GM18511 (cell line): ENCODE data around the gene TUBGCP2.
"Not testable (repeated sequence)": the region's sequence is repeated elsewhere in the genome, so short reads cannot be mapped to it uniquely, and the experiment has no call there.

Source experiments
- ATAC-seq: cut with Tn5 transposase; IDR thresholded peaks from one replicate; pipeline ENCODE4 v1.9.1; 2021; ENCODE audit warnings: mild to moderate bottlenecking, moderate library complexity; ENCODE audit not compliant: unreplicated experiment

TUBGCP2 gene

DNA sequence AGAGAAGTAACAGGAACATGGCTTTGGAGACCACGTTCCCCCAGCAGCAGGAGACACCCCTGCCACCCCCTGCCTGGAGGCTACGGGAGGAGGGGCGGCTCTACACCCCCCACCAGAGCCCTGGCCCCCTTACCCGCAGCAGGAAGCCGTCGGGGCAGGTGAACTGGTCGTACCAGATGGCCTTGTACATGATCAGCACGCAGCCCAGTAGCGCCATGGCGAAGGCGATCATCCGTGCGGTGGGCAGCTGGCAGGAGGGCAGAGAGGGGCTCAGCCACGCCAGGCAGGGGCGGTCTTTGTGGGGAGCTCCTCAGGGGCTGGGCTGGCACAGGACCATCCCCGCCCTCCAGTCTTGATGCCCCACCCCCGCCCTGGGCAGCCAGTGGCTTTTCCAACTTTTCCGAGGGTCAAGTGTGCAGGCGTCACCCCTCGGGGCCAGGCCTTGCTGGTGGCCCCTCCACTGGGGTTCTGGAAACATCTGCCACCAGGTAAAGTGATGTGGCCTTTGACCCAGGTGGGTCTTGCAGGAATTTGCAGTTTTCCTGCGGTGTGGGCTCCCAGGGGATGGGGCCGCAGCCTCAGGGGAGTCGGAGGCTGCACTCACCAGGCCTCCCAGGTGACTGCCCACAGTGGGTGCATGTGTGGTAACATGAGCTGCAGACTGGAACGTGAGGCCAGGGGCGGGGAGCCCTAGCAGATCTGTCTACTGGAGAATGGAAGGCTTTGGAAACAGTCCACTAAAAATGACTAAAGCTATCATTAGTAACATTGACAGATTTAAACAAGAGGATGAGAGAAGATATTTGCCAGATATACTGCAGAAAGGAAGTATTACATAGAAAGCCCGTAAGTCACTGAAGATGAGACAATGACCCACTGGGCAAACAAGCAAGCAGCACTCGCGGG, 18.3 kb upstream of the TUBGCP2 start:
- ATAC-seq: no peak

DNA sequence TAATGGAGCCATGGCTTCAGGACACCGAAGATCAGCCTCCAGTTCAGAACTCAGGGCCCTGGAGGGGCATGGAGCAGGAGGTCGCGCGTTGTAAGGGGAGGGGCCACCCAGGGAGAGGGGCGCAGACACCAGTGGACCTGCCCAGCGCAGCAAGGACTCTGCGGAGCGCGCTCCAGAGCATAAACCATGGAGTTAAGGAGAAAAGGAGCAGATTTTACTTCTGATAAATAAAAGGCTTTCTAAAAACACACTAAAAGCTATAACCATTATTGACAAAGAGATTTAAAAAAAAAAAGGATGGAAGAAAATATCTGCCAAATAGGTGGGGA, 17.5 kb upstream of the TUBGCP2 start:
- no peak for ATAC-seq

DNA sequence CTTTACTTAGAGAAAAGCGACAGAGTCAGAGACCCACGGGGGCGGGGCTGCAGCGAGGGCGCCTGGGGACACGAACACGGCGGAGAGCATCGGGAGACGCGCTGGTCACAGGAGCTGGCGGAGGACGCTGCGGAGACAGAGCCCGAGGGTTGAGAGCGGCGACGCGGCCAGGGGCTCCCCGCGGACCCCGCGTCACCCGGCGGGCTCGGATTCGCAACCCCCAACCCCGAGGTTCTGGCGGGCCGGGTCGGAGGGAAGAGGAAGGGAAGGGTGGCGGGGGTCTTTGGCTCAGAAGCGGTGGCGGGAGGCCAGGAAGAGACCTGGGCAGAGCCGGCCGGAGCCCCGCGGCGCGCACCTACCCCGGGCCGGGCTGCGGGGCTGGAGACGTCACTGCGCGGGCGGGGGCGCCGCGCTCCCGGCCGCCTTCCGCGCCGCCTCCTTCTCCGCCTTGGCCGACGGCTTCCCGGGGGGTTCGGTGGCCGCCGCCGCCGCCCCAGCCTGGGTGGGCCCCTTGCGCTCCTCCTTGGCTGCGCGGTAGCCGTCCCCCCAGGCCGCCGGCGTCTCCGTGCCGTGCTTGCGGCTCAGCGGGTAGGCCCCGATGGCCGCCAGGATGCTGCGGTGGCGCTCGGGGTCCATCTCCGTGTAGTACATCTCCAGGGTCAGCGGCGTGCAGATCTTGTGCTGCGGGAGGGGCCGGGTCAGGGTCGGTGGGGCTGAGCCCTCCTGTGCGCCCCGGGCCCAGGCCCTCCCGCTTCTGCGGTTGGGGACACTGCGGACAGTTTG, 17.0 kb upstream of the TUBGCP2 start:
- ATAC-seq: no peak

DNA sequence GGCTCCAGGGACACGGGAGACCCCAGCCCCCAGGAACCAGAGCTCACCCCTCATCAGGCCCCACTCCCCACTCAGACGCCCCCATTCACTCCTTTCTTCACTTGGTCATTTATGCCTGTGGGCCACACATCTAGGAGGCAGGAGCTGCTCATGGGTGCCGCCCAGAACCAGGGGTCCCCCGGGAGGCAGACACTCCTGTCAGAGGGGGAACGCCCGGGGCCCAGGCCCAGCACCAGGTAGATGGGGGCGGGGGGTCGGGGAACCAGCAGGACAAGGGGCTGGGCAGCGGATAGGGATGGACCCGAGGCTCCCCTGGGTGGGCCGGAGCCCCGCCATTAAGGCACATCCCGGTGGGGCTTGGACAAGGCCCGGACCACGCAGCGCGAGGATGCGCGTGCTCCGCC, 16.2 kb upstream of the TUBGCP2 start:
- no peak for ATAC-seq

DNA sequence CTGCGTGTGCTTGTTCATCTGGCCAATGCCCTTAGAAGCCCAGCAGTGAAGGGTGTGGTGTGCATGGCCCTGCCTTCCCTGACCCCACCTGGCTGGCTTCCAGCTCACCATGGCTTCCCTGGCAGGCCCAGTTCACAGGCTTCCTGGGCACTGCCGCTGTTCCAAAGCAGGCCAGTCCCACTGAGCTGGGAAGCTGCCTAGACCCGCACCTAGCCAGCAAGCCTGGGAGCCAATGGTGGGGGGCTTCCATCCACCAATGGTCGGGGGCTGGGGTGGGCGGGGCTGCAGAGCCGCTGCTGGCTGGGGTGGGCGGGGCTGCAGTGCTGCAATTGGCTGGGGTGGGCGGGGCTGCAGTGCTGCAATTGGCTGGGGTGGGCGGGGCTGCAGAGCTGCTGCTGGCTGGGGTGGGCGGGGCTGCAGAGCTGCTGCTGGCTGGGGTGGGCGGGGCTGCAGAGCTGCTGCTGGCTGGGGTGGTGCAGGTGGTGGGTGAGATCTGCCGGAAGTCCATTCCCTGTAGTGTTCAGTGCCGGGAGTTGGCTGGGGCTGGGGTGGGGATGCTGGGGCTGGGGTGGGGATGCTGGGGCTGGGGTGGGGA, 15.6 kb upstream of the TUBGCP2 start:
- ATAC-seq: peak; percentile 49

DNA sequence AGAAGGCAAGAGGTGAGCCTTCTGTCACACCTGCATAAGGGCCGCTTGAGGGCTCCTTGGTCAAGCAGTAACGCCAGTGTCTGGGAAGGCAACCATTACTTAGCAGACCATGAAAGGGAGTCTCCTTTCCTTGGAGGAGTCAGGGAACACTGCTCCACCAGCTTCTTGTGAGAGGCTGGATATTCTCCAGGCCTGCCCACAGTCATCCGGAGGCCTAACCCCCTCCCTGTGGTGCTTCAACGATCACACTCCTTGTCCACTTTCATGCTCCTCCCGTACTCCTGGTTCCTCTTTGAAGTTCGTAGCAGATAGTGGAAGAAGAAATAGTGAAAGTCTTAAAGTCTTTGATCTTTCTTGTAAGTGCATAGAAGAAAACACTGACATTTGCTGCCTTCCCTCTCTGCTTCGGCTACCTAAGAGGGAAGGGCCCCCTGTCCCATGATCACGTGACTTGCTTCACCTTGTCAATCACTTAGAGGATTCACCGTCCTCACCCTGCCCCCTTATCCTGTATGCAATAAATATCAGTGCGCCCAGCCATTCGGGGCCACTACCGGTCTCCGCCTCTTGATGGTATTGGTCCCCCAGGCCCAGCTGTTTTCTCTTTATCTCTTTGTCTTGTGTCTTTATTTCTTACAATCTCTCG, 13.5 kb upstream of the TUBGCP2 start:
- ATAC-seq: not testable (repeated sequence)

DNA sequence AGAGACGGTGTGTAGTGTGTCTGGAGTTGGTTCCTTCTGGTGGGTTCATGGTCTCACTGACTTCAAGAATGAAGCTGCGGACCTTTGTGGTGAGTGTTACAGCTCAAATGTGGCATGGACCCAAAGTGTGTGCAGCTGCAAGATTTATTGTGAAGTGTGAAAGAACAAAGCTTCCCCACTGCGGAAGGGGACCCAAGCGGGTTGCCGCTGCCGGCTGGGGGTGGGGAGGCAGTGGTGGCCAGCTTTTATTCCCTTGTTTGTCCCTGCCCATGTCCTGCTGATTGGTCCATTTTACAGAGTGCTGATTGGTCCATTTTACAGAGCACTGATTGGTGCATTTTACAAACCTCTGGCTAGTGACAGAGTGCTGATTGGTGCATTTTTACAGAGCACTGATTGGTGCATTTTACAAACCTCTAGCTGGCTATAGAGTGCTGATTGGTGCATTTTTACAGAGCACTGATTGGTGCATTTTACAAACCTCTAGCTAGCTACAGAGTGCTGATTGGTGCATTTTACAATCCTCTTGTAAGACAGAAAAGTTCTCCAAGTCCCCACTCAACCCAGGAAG, 12.3 kb upstream of the TUBGCP2 start:
- ATAC-seq: not testable (repeated sequence)

DNA sequence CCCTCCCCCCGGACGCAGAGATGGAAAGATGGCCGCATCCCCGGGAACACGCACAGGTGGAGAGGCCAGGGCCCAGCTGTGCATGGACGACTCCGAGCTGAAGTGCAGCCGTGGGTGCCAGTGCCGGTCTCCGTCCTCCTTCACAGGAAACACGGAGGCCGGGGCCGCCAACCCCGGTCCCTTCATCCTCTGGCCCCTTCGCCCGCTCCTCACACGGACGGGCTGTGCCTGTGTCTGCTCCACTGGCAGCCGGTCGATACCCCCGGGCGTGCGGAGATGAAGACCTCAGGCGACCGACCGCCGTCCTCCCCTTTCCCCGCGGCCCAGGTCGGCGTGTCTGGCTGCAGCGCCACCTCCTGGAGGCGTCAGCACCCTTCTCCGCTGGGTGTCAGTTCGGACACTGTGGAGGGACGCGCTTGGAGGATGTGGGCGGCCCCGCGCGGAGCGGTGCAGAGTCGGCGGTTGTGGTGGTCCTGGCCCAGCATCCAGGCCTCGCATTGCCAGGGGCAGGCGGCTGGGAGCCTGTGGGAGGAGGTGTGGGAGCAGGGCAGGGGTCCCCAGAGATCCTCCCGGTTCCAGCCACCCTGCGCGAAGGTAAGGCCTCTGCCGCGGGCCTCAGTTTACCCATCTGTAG, 9.9 kb upstream of the TUBGCP2 start:
- peak; percentile 97 for ATAC-seq

DNA sequence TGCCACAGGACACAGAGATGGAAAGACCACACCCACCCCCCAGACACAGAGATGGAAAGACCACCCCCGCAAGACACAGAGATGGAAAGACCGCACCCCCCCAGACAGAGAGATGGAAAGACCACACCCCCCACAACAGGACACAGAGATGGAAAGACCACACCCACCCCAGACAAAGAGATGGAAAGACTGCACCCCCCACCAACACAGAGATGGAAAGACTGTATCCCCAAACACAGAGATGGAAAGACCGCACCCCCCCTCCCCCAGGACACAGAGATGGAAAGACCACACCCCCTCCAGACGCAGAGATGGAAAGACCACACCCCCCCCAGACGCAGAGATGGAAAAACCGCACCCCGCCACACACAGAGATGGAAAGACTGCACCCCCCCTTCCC, 8.1 kb upstream of the TUBGCP2 start:
- ATAC-seq: no peak

DNA sequence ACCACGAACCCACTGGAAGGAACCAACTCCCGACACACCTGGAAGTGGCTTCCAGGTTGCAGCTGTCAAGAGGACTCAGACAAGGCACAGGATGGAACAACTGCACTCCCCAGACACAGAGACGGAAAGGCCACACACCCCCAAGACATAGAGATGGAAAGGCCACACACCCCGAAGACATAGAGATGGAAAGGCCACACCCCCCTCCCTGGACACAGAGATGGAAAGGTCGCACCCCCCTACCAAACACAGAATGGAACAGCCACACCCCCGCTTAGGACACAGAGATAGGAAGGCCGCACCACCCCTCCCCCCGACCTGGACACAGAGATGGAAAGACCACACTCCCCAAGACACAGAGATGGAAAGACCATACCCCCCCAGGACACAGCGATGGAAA, 7.6 kb upstream of the TUBGCP2 start:
- no peak for ATAC-seq

DNA sequence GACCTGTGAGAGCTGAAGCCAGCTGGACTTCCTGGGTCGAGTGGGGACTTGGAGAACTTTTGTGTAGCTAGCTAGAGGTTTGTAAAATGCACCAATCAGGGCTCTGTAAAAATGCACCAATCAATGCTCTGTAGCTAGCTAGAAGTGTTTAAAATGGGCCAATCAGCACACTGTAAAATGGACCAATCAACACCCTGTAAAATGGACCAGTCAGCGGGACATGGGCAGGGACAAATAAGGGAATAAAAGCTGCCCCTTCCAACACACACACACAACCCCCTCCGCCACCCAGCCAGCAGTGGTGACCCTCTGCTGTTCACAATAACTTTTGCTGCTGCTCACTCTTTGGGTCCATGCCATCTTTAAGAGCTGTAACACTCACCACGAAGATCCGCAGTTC, 7.2 kb upstream of the TUBGCP2 start:
- ATAC-seq: no peak

DNA sequence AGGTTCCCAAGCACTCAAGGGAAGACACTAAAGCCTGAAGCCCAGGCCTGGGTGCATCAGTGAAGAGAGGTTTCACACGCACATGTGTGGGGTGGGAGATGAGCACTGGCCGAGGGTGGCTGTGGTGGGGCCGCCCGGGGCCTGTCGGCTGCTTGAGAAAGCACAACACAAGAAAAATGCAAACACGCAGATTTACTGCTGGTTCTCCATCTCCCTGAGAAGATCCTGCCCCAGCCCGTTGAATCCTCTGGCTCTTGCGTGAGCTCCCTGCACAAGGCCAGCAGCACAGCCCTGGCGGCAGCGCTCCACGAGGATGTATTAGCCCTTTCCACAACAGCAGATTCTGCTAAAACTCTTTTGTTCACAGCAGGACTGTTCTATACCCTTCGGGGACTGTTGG, 6.2 kb upstream of the TUBGCP2 start:
- no peak for ATAC-seq

DNA sequence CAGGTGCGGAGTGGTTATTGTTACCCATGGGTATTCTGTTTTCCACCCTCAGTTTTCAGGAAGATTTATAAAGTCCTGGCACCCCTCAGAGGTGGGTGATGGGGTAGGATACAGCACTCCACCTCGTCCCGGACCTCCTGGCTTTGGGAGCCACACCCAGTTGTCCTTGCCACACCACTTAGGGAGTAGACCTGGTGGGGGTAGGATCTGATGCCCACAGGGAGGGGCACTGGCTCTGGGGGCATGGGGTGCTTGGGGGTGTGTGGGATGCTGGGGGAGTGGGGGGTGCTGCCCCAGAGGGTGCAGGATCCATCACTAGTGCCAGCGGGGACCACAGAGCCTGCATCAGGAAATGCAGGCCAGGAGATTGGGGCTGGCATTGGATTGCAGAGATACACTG, 4.5 kb upstream of the TUBGCP2 start:
- ATAC-seq: no peak

DNA sequence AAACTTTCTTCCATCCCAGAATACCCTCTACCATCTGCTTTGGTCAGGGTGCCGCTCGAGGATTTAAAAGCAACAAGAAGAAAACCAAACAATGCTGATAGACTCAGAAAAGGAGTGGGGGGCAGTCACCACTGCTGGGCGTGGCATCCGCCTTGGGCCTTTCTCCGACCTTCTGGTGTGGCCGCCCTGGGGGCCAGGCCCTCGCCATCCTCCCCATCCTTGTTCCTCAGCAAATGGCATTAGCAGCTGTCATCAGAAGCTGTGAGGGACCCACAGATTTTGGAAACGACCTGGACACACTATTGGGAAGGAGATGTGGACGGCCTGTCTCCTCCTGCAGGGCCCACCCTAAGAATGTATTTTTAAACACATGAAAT, 4.1 kb upstream of the TUBGCP2 start:
- no peak for ATAC-seq

DNA sequence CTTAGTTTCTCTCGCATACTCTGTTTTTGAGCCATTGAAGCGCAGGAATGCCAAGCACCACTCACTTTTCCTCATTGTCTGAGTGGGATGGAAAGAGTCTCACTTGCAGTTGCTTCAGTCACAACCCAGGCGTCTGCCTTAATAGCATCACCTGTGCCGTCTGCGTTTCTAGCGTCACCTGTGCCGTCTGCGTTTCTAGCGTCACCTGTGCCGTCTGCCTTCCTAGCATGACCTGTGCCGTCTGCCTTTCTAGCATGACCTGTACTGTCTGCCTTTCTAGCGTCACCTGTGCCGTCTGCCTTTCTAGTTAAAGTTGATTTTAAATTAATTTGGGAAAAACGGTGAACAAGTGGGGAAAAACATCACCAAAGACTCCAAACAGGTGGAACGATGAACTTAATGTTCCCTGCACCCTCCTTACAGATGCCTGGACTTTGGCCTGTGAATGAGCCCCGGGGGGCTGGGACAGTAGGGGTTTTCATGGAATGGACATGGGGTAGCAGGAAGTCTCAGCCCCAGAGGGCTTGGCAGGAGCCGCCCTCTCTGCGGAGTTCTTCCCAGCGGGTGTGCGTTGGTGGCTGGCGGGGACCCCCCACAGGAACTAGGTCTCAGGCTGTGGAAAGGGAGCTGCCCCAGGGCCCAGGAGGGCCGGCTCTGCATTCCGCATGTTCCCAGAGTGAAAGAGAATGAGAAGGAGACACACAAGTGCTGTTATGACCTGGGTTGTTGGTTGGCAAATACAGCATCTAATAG, 3.5 kb upstream of the TUBGCP2 start:
- ATAC-seq: no peak

DNA sequence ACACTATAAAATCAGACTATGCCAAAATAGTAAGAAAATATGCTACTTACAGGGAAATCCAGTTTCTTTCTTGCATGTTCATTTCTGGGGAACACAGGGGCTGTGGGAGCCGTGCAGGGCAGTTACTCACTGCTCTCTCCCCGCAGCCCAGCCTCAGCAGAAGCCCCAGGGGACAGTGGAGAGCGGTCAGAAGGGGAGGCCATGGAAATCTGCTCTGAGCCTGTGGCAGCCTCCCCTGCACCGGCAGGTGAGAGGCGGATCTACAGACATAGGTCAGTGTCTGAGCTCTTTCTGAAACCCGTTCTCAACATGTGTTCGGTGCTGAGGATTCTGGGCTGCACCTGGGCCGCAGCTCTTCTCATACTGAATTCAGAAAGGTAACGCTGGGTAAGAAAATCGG, 2.9 kb upstream of the TUBGCP2 start:
- no peak for ATAC-seq

DNA sequence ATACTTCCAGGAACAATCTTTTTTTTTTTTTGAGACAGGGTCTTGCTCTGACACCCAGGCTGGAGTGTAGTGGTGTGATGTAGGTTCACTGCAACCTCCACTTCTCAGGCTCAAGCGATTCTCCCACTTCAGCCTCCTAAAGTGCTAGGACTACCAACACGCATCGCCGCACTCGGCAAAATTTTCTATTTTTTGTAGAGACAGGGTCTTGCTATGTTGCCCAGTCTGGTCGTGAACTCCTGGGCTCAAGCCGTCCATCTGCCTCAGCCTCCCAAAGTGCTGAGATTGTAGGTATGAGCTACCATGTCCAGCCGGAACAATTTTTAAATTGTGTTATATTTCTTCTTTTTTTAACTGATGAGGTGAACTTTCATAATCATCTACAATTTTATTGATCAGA, 2.1 kb upstream of the TUBGCP2 start:
- ATAC-seq: no peak

DNA sequence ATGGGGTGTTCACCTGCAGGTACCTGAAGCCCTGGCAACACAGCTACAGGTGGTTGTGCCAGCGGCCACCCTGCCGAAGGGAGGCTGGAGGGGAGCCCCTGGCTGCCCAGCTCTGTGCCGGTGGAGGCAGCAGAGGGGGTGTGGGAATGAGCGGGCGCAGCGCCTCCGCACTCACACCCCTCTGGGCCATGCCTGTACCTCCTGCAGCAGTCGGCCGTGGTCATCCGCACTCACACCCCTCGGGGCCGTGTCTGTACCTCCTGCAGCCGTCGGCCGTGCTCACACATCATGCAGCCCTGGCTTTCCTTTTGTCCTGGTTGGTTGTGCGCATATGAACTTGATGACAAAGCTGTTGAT, 1.7 kb upstream of the TUBGCP2 start:
- ATAC-seq: no peak

DNA sequence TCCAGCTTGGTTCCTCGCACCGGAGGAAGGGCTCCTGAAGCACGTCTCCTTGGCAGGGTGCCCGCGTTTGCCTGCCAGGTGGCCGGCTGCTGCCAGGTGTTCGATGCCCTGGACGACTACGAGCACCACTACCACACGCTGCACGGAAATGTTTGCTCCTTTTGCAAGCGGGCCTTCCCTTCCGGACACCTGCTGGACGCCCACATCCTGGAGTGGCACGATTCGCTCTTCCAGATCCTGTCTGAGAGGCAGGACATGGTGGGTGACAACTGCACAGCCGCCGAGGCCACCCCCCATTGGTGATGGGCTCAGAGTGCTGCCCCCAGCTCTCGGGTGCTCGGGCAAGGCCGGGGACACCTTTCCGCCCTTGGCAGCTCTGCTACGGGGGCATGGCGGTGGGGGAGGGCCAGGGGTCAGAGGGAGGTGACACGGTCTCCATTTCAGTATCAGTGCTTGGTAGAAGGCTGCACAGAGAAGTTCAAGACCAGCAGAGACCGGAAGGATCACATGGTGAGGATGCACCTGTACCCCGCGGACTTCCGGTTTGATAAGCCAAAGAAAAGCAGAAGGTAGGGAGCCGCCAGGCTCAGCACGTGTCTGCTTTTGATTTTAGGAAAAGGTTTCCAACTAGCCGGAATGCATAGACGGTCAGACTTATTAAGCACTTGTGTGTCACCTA, 1.2 kb upstream of the TUBGCP2 start:
- no peak for ATAC-seq
